Body of pancreas (tissue), 4 donors: ENCODE results near the gene STK32B.

ENCODE experiments used
- POLR2A ChIP-seq, 3 donors: fragments of 450-650 bp; IDR thresholded peaks; one replicate each; pipeline ENCODE4 v1.6.1; 2016; ENCODE audit warnings: antibody characterized with exemption in 3 of 3, mild to moderate bottlenecking in 2 of 3
- TF ChIP-seq, protein P1 (sequence below), 7 experiments: fragments of 450-650 bp in 4 of 7; fragments of 200-600 bp in 3 of 7; sonication (generic) in 3 of 7; IDR thresholded peaks; one replicate each; pipeline ENCODE4 v1.5.1; 2016 to 2019; ENCODE audit warnings: antibody characterized with exemption in 7 of 7

DNA sequence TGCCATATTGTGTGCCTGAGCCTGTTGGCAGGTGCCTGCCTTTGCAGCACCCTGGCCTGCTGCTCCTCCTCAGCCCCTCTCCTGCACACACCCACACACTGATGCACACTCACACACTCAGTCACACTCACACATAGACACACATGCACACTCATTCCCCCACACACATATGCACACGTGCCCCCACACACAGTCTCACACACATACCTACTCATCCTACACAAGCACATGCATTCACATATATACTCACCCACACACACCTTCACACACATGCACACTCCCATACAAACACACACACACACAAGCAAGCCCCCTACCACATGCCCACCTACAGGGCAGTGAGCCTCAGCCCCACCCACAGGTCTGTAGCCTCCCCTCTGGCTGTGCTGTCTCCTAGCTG lies 412.1 kb downstream of the STK32B start:
- TF ChIP-seq, protein P1, sequence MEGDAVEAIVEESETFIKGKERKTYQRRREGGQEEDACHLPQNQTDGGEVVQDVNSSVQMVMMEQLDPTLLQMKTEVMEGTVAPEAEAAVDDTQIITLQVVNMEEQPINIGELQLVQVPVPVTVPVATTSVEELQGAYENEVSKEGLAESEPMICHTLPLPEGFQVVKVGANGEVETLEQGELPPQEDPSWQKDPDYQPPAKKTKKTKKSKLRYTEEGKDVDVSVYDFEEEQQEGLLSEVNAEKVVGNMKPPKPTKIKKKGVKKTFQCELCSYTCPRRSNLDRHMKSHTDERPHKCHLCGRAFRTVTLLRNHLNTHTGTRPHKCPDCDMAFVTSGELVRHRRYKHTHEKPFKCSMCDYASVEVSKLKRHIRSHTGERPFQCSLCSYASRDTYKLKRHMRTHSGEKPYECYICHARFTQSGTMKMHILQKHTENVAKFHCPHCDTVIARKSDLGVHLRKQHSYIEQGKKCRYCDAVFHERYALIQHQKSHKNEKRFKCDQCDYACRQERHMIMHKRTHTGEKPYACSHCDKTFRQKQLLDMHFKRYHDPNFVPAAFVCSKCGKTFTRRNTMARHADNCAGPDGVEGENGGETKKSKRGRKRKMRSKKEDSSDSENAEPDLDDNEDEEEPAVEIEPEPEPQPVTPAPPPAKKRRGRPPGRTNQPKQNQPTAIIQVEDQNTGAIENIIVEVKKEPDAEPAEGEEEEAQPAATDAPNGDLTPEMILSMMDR (IDR thresholded peaks at IDR 0.05) = no peak
- no peak for TF ChIP-seq POLR2A (IDR thresholded peaks at IDR 0.05)
